Hematopoietic multipotent progenitor cell treated with erythropoietin and hydrocortisone succinate and interleukin-3 and kit ligand, for 17 days (in vitro differentiated cells): ENCODE results near the gene BCL2L15.
"Not testable (repeated sequence)": the region's sequence is repeated elsewhere in the genome, so short reads cannot be mapped to it uniquely, and the experiment has no call there.

ENCODE experiments used
- DNase-seq: peaks from one replicate; pipeline ENCODE4 v3.0.0-alpha.2; 2015; ENCODE audit warnings: low spot score

Gene BCL2L15

DNA sequence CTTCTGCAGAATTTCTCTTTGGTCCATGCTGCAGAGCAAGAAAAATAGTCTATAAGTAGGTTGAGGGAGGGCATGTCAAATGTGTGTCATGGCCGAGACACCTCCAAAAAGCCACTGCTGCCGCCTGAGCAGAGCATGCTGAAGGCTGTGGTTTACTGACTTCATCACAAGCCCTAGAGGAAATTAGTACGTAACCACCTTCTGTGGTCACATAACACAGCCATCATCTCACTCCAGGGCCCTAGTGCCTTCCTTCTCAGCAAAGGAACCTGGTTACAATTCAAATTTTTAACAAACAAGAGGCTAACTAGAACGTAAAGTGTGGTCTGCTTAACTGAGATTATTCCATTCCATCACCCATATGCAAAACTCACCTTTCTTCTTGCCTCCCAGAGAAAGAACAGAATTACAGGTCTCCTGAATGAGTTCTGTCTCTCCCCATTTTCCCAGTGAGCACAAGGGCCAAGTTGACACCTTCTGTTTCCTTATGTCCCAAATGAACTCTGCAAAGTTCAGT lies 15.7 kb downstream of the BCL2L15 start, which contains the start of gene PTPN22:
Gene PTPN22, minus strand, starts transcription at position 116 of the 517 bp plus-strand sequence.
- no peak for DNase-seq

DNA sequence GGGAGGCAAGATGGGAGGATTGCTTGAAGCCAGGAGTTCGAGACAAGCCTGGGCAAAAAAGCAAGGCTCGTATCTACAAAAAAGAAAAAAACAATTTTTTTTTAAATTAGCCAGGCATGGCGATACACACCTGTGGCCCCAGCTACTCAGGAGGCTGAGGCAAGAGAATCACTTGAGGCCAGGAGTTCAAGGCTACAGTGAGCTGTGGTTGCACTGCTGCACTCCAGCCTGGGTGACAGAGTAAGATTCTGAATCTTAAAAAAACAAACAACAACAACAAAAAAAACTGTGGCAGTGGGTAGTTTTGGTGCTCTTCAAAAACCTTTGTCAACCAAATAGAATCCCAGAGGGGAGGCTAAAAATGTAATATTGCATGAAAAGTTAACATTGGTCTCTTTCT lies 16.6 kb downstream of the BCL2L15 start:
- DNase-seq, result no peak

DNA sequence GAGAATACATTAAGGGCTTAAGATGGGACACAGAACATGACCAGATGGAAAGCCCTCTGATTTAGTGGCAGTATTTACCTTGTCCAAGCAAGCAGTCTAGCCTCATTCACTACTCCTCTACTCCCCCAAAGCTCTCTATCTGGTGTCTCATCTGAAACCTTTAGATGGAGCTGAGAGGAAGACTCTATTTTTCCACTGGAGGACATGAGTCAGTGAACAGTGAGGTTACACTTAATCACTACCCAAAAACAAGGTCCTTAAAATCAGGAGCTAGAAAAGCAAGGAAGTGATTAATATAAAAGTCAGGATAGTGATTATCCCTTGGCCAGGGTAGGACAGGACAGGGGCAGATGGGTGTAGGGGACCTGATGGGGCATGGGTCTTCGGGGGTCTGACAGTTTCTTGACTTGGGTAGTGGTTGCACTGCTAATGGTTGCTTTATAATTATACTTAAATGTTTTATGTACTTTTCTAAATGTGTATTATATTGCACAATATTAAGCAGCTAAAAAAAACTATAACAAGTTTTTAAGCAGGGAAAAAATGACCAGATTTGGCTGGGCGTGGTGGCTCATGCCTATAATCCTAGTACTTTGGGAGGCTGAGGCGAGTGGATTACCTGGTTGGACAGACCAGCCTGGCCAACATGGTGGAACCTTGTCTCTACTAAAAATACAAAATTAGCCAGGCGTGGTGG lies 18.8 kb downstream of the BCL2L15 start:
- no peak for DNase-seq

DNA sequence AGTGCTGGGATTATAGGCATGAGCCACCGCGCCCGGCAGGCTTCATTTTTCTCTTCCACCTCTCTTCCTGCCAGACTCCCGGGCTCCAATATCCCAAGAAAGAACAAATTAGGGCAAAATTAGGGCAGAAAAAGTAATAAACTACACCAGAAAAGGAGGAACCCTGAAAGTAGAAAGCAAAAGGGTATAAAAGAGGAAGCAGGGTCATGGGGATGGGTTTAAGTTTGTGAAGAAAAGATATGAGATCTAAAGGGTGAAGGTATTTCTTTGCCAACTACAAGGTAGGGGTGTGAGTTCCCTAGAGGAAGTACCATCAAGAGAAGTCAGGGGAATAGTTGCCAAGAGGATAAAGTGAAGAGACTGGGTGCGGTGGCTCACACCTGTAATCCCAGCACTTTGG lies 25.7 kb downstream of the BCL2L15 start:
- no peak for DNase-seq

DNA sequence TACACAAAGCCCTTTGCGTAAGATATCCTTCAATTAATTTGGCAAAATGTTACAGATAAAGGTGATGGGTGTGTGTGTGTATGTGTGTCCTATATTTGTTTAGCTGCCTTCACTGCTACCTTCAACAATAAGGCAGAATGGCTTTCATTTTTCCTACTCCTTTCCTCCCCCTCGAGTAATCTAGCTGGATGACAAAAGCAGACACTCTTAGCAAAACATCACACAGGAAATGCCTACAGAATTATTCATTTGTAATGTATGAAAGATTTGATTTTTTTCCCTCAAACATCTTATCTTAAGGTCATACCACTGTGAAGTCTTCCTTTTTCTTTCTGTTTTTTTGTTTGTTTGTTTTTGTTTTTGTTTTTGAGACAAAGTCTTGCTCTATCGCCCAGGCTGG lies 26.5 kb downstream of the BCL2L15 start:
- no peak for DNase-seq

DNA sequence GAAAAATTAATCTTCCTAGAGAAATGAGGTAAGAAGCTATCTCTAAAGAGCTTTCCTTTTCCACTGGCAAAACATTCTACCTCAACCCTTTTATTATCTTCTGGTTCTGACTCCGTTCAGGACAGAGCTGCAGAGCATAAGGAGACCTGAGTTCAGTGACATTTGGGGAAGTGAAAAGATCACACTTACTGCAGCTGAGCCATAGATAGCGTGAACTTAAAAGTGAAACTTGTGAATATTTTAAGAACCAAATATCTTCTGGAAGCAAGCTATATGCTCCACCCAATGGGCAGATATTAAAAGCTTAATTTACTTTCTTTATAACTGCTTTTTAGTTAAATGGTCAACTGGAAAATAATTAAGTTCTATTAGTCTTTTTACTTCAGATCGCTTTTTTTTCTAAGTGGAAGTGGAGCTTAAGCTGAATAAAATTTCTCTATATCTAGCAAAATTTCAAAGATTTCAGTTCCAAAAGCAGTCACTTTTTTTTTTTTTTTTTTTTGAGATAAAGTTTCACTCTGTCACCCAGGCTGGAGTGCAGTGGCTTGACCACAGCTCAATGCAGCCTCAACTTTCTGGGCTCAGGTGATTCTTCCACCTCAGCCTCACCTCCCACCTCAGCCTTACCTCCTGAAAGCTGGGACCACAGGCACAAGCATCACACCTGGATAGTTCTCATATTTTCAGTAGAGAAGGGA lies 27.8 kb downstream of the BCL2L15 start:
- DNase-seq, result peak; percentile 44

DNA sequence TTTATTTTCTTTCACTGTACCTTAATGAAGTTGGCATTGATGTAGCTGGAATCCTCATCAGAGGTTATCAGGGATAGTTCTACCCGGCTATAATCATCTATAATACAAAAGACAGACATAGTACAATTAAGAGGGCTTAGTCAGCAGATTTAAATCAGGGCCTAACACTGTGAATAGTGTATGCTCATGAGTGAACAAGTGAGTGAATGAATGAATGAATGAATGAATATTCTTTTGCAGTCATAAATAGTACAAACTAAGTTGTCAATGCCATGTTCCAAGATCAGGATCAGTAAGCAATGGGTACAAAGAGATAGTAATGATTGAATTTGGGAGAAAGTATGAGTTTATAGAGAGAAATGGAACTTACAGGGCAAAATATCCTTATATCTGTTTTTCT lies 28.4 kb downstream of the BCL2L15 start:
- DNase-seq, result no peak

DNA sequence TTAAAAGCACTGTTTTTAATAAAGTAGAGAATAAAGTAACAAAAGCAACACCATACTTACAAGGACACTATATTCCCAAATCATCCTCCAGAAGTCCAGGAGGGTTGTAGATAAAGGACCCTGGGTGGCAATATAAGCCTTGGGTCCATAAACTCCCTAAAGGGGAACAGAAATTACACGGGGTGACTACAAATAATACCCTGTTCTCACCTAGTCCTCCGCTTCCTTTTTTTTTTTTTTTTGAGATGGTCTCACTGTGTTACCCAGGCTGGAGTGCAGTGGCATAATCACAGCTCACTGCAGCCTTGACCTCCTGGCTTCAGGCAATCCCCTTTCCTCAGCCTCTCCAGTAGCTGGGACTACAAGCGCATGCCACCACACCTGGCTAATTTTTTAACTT lies 29.0 kb downstream of the BCL2L15 start:
- DNase-seq, result no peak

DNA sequence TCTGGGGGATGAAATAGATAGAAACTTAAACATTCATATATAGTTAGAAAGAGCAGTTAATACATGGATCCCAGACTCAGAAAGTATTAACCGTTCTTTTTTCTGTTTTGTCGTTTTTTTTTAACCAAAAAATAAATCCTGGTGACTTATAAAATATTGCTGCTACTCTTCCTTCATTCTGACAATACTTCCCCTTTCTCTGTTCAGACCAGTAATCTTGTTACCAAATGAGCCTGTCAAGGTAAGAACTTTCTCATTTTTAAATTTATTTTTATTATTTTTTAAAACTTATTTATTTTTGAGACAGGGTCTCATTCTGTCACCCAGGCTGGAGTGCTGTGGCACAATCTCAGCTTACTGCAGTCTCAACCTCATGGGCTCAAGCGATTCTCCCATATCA lies 29.6 kb downstream of the BCL2L15 start:
- no peak for DNase-seq

DNA sequence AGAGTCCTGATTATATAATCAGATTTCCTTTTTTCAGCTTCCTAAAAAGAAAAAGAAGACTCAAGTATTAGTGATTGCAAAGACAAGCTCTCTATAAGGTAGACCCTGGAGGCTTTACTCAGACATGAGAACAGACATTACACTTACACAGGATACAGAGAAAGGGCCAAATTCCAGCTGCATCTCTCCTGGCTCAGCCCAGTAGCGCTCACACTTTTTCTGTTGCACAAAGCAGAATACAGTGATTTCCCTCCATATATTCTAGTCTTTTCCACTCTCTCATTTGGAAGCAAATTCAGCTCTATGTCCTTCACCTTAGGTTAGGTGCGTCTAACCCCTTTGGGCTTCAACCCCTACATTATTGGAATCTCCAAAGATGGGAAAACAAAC lies 31.0 kb downstream of the BCL2L15 start:
- DNase-seq, result no peak

DNA sequence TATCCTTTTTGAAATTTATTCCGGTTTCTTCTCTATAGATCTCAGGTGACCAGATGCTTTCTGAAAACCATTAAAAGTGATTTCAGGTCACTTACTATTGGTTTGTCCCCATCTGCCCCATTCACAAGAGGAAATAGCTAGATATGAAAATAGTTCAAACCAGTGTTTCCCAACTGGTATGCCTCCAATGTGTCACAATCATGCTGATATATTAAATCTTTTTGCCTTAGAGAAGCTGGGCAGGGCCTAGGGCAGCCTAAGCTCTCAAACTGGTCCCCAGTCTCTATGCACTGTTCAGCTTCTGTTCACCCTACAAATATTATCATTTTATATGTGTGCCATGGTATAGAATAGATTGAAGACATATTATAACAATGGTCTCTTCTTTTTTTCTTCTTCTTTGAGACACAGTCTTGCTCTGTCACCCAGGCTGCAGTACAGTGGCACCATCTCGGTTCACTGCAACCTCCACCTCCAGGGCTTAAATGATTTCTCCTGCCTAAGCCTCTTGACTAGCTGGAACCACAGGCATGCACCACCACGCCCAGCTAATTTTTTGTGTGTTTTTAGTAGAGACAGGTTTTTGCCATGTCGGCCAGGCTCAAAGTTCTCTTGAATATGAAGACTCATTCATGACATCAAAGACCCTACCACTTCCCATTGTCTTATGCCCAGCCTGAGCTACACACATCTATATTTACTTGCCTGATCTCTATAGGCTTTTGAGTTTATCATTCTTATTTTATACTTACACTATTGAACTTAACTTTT lies 31.6 kb downstream of the BCL2L15 start:
- DNase-seq, result no peak

DNA sequence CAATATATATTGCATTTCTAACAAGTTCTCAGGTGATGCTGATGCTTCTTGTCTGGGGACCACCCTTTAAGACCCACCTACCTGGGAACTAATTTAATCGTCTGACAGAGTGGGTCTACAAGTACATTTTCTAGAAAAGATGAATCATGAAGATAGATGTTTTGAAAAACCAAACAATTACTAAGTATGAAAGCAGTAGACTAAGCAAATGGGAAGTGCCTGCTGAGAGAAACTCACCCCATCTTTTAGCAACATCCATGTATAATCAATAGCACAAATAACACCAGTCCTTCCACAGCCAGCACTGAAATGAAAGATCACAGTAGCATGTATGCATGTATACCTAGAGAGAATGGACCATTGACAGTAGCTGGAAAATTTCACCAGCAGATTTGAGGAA lies 33.1 kb downstream of the BCL2L15 start:
- no peak for DNase-seq

DNA sequence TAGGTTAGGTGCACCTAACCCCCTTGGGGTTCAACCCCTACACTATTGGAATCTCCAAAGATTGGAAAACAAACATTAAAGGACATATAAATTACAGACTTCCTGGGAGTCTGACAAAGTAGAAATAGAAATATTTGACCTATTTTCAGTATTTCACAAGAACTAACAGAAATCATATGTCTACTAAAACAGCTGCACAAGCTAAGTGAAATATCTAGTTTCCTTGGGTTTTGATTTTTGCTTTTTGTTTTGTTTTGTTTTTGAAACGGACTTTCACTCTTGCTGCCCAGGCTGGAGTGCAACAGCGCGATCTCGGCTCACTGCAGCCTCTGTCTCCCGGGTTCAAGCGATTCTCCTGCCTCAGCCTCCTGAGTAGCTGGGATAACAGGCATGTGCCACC lies 34.7 kb downstream of the BCL2L15 start:
- not testable (repeated sequence) for DNase-seq

DNA sequence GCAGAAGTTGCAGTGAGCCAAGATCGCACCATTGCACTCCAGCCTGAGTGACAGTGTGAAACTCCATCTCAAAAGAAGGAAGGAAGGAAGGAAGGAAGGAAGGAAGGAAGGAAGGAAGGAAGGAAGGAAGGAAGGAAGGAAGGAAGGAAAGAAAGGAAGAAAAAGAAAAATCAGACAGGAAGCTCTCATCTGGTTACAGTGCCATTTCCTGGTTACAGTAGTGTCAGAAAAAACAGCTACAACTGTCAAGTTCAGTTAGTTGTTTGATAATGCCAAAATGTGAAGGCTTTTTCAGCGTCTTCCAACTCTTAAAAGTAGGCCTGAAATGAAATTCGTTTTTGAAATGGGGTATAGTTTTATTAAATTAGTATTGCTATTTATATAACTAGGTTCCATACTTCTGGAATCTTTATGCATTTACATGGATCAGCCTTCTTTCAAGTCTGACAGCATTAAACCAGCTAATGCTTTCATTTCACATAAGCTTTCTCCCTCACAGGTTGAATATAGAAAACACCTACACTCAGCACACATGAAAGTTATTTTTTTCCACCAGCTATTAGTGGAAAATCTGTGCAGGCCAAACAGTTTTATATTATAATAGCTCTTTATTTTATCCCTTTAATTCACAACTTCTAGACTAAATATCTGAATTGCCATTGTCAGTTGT lies 37.1 kb downstream of the BCL2L15 start:
- DNase-seq, result no peak

DNA sequence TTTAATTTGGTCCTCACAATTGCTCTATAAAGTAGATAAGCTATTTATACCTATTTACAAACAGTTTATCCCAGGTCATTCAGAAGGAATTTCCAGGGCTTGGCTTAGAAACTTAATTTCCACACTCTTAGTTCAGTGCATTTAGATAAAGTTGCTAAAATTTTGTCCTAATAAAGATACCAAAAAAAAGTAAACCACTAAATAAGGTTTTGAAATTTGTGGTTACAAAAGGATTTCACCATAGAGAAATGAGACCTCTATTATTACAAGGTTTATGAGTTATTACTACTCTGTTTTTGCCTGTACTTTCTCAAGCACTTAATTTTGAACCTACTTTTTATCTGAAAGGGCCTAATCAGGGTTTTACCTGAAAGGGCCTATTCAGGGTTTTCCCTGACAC lies 38.3 kb downstream of the BCL2L15 start:
- no peak for DNase-seq

DNA sequence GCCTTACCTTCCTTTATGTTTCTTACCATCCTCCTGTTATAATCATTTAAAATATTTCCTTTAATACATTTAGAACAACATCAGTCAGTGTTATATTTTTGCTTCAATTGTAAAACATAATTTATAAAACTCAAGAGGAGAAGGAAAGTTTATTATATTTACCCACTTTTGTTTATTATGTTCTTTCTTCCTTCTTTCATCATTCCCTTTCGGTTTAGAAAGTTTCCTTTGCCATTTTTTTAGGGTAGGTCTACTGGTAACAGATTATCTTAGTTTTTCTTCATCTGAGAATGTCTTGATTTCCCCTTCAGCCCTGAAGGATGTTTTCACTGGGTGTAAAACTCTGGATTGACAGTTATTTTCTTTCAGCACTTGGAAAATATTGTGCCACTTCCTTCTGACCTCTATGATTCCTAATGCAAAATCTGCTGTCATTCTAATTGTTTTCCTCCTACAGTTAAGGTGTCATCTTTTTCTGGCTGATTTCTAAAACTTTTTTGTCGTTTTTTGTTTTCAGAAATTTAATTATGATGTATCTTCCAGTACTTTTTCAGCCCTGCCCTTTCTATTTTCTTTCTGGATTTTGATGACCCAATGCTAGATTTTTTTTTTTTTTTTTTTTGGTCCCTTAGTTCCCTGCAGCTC lies 40.9 kb downstream of the BCL2L15 start:
- no peak for DNase-seq

DNA sequence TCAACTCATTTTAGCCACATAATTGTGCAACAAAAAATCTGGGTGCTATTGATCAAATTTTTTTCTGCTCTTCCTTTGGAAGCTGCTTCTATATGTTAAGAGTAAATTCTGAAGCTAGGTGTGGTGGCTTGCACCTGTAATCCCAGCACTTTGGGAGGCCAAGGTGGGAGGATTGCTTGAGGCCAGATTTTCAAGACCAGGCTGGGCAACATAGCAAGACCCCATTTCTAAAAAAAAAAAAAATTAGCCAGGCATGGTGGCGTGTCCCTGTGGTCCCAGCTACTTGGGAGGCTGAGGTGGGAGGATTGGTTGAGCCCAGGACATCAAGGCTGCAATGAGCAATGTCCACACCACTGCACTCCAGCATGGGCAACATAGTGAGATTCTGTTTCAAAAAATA lies 50.8 kb downstream of the BCL2L15 start:
- no peak for DNase-seq

DNA sequence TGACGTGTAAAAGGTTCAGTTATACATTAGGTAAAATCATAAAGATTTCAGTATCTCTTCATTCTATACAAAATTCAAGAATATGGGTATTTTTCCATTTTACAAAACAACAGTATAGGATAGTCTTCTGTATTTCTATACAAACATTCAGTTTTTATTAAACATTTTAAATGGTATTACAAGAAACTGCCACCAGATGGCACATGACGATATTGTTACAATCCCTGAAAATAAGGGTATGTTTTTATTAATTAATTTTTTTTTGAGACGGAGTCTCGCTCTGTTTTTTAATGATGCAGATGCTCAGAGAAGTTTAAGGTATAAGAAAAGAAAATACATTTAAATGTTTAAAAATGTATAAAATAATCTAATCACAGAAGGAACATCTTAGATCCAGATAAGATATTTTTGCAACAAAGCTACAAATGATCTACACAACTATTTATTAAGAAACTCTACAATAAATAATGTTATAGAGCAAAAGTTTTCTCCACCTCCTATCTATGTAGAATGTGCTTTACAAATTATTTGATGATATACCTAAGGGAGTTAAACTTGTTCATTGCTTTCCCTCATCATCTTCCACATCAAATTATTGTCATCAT lies 51.6 kb downstream of the BCL2L15 start:
- peak; percentile 79 for DNase-seq

DNA sequence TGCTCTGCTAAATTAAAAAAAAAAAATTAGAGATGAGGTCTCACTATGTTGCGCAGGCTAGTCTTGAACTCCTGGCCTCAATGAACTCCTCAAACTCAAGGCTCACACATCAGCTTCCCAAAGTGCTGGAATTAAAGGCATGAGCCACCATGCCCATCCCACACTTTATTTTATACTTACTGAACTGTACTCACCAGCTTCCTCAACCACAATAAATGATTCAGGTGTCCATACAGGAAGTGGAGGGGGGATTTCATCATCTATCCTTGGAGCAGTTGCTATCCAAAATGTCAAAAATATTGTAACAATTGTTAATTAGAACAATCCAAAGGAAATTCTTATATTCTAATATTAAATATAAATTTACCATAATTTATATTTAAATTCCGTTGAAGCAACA lies 52.7 kb downstream of the BCL2L15 start:
- DNase-seq, result no peak
